H4 (cell line): Measurements from ENCODE around the gene CAB39. TPM values are rescaled to one million over a fixed set of nuclear protein-coding genes. Genes with fewer than 3 reads are reported as not detected.

ENCODE experiments used
- DNase-seq: peaks from one replicate; pipeline ENCODE4 v3.0.0-alpha.2; 2015; ENCODE audit warnings: low spot score
- total RNA-seq: library from RNA; depleted of rRNA; stranded (reverse); fragments of >200 nt; shearing (Covaris generic); gene quantifications from 2 replicates; pipeline ENCODE4 v1.2.3, GENCODE V29; 2014; rRNA removed

The CAB39 gene
- total RNA-seq, 1 experiment from 2014 or later: 42.2 TPM

GRCh38 chr2:230863442-230864121, 150.9 kb downstream of the CAB39 start:
- no peak for DNase-seq

- DNase-seq: no peak
These were observed 151.5 kb downstream of the CAB39 start for GRCh38 chr2:230864122-230864604.

GRCh38 chr2:230864605-230865306, 152.1 kb downstream of the CAB39 start, which contains the start of gene ITM2C:
Gene ITM2C (plus strand): TSS chr2:230864942. CDS start chr2:230865026, 84 bp downstream.
- DNase-seq: peak; percentile 55

GRCh38 chr2:230865307-230865765, 152.7 kb downstream of the CAB39 start:
- DNase-seq: no peak

- DNase-seq: no peak
These were observed 153.4 kb downstream of the CAB39 start for GRCh38 chr2:230865766-230866755.

- DNase-seq: peak; percentile 53
These were observed 154.3 kb downstream of the CAB39 start for GRCh38 chr2:230866756-230867523.

- DNase-seq: no peak
These were observed 155.7 kb downstream of the CAB39 start for GRCh38 chr2:230868161-230868946.

GRCh38 chr2:230868947-230869913, 156.6 kb downstream of the CAB39 start:
- DNase-seq: no peak

GRCh38 chr2:230869914-230870543, 157.4 kb downstream of the CAB39 start:
- DNase-seq: no peak

Other genes starting within 250 kb of the CAB39 start
- gene ITM2C, start 152.1 kb downstream of the CAB39 start, total RNA-seq: 85.8 and 96.9 TPM in 2 replicates
- 0.66 and 0.87 TPM in 2 replicates for gene GPR55, start 212.4 kb downstream of the CAB39 start, total RNA-seq